Dendritic cell treated with granulocyte-macrophage colony-stimulating factor and Interleukin-4, amounts not matched to agents 40 ng/mL and 50 ng/mL, for 4 days (primary cell): ENCODE data around the gene ZDHHC12.

Experiments used
- H3K27ac Mint-ChIP-seq: one replicate; pipeline ENCODE4 v1.8.0; 2022; ENCODE audit warnings: mild to moderate bottlenecking, mixed read lengths
- H3K27me3 Mint-ChIP-seq: one replicate; pipeline ENCODE4 v1.8.0; 2022; ENCODE audit warnings: mild to moderate bottlenecking, mixed read lengths
- H3K36me3 Mint-ChIP-seq: one replicate; pipeline ENCODE4 v1.8.0; 2022; ENCODE audit warnings: low read depth, mixed read lengths
- H3K4me1 Mint-ChIP-seq: one replicate; pipeline ENCODE4 v1.8.0; 2022; ENCODE audit warnings: low read depth, mixed read lengths
- H3K4me3 Mint-ChIP-seq: one replicate; pipeline ENCODE4 v1.8.0; 2022; ENCODE audit warnings: mild to moderate bottlenecking, moderate library complexity, mixed read lengths
- H3K9me3 Mint-ChIP-seq: one replicate; pipeline ENCODE4 v1.8.0; 2022; ENCODE audit warnings: mixed read lengths
- intact Hi-C: fragments of 100-400 bp; cut with micrococcal nuclease; formaldehyde crosslinking; loops from one replicate; pipeline ENCODE4 v1.15.0; 2022

Gene ZDHHC12

GRCh38 chr9:128747241-128747640 is 23.3 kb upstream of the ZDHHC12 start:
- no peak overlapping the region for H3K27ac Mint-ChIP-seq
- no peak overlapping the region for H3K4me3 Mint-ChIP-seq
- H3K9me3 Mint-ChIP-seq = no peaks in the 10 kb centered on the region
- intact Hi-C loops = no loop called here
- H3K36me3 Mint-ChIP-seq = peaks cover 46% of the 10 kb centered on the region
- H3K27me3 Mint-ChIP-seq = no peaks in the 10 kb centered on the region
- no peaks in the 10 kb centered on the region for H3K4me1 Mint-ChIP-seq

GRCh38 chr9:128743421-128743820 is 19.5 kb upstream of the ZDHHC12 start:
- Mint-ChIP-seq H3K36me3 (peaks cover 55% of the 10 kb centered on the region), H3K4me1 (no peaks in the 10 kb centered on the region), H3K27ac (no peak overlapping the region), H3K4me3 (no peak overlapping the region), H3K27me3 (no peaks in the 10 kb centered on the region), H3K9me3 (no peaks in the 10 kb centered on the region)
- intact Hi-C loops = no loop called here

- Mint-ChIP-seq H3K4me1 (no peaks in the 10 kb centered on the region), H3K36me3 (peaks cover 49% of the 10 kb centered on the region), H3K27me3 (no peaks in the 10 kb centered on the region), H3K9me3 (no peaks in the 10 kb centered on the region), H3K27ac (no peak overlapping the region), H3K4me3 (no peak overlapping the region)
- intact Hi-C loops = no loop called here
Measured at GRCh38 chr9:128742401-128742800, 18.5 kb upstream of the ZDHHC12 start.

GRCh38 chr9:128735373-128735772 is 11.4 kb upstream of the ZDHHC12 start:
- Mint-ChIP-seq H3K27me3 (no peaks in the 10 kb centered on the region), H3K36me3 (peaks cover 73% of the 10 kb centered on the region), H3K4me3 (no peak overlapping the region), H3K27ac (no peak overlapping the region), H3K9me3 (no peaks in the 10 kb centered on the region), H3K4me1 (no peaks in the 10 kb centered on the region)
- intact Hi-C loops = no loop called here

- intact Hi-C loops = no loop called here
- Mint-ChIP-seq H3K4me3 (no peak overlapping the region), H3K9me3 (no peaks in the 10 kb centered on the region), H3K4me1 (no peaks in the 10 kb centered on the region), H3K36me3 (peaks cover 71% of the 10 kb centered on the region), H3K27ac (peak overlapping the region; percentile 36), H3K27me3 (no peaks in the 10 kb centered on the region)
Measured at GRCh38 chr9:128733256-128733655, 9.3 kb upstream of the ZDHHC12 start.

GRCh38 chr9:128732576-128732975 is 8.6 kb upstream of the ZDHHC12 start:
- Mint-ChIP-seq H3K9me3 (no peaks in the 10 kb centered on the region), H3K4me3 (no peak overlapping the region), H3K27ac (no peak overlapping the region)

GRCh38 chr9:128731691-128732090 is 7.8 kb upstream of the ZDHHC12 start:
- Mint-ChIP-seq H3K27me3 (no peaks in the 10 kb centered on the region), H3K36me3 (peaks cover 64% of the 10 kb centered on the region), H3K4me3 (no peak overlapping the region), H3K9me3 (no peaks in the 10 kb centered on the region), H3K4me1 (no peaks in the 10 kb centered on the region), H3K27ac (no peak overlapping the region)
- intact Hi-C loops = no loop called here

More at GRCh38 chr9:128732576-128732975, 8.6 kb upstream of the ZDHHC12 start:
- Mint-ChIP-seq H3K36me3 (peaks cover 72% of the 10 kb centered on the region), H3K4me1 (no peaks in the 10 kb centered on the region), H3K27me3 (no peaks in the 10 kb centered on the region)
- intact Hi-C loops = no loop called here

GRCh38 chr9:128731093-128731492 is 7.2 kb upstream of the ZDHHC12 start:
- H3K27me3 Mint-ChIP-seq = no peaks in the 10 kb centered on the region
- H3K36me3 Mint-ChIP-seq = peaks cover 64% of the 10 kb centered on the region
- no peak overlapping the region for H3K4me3 Mint-ChIP-seq
- peaks cover 2% of the 10 kb centered on the region for H3K4me1 Mint-ChIP-seq
- intact Hi-C loops = no loop called here
- no peak overlapping the region for H3K27ac Mint-ChIP-seq
- no peaks in the 10 kb centered on the region for H3K9me3 Mint-ChIP-seq

GRCh38 chr9:128729766-128730517 is 6.0 kb upstream of the ZDHHC12 start:
- Mint-ChIP-seq H3K27me3 (no peaks in the 10 kb centered on the region), H3K27ac (no peak overlapping the region), H3K4me1 (peaks cover 9% of the 10 kb centered on the region), H3K4me3 (no peak overlapping the region), H3K36me3 (peaks cover 57% of the 10 kb centered on the region), H3K9me3 (no peaks in the 10 kb centered on the region)
- intact Hi-C loops = no loop called here

- Mint-ChIP-seq H3K27ac (no peak overlapping the region), H3K27me3 (no peaks in the 10 kb centered on the region), H3K4me3 (no peak overlapping the region), H3K36me3 (peaks cover 54% of the 10 kb centered on the region), H3K4me1 (peaks cover 15% of the 10 kb centered on the region), H3K9me3 (no peaks in the 10 kb centered on the region)
- intact Hi-C loops = no loop called here
Measured at GRCh38 chr9:128729302-128729701, 5.4 kb upstream of the ZDHHC12 start.

- peaks cover 57% of the 10 kb centered on the region for H3K36me3 Mint-ChIP-seq
- H3K27ac Mint-ChIP-seq = no peak overlapping the region
- H3K9me3 Mint-ChIP-seq = no peaks in the 10 kb centered on the region
- intact Hi-C loops = no loop called here
- H3K27me3 Mint-ChIP-seq = no peaks in the 10 kb centered on the region
- no peak overlapping the region for H3K4me3 Mint-ChIP-seq
- peaks cover 22% of the 10 kb centered on the region for H3K4me1 Mint-ChIP-seq
Measured at GRCh38 chr9:128728298-128728697, 4.4 kb upstream of the ZDHHC12 start.

GRCh38 chr9:128727640-128728248 is 3.8 kb upstream of the ZDHHC12 start:
- no peaks in the 10 kb centered on the region for H3K9me3 Mint-ChIP-seq
- intact Hi-C loops = no loop called here
- no peak overlapping the region for H3K4me3 Mint-ChIP-seq
- peaks cover 51% of the 10 kb centered on the region for H3K36me3 Mint-ChIP-seq
- peaks cover 27% of the 10 kb centered on the region for H3K4me1 Mint-ChIP-seq
- no peaks in the 10 kb centered on the region for H3K27me3 Mint-ChIP-seq
- H3K27ac Mint-ChIP-seq = no peak overlapping the region

- H3K4me3 Mint-ChIP-seq = peak overlapping the region; percentile 91
- intact Hi-C loops = no loop called here
- peaks cover 52% of the 10 kb centered on the region for H3K4me1 Mint-ChIP-seq
- no peaks in the 10 kb centered on the region for H3K27me3 Mint-ChIP-seq
- H3K27ac Mint-ChIP-seq = peak overlapping the region; percentile 85
- H3K36me3 Mint-ChIP-seq = peaks cover 53% of the 10 kb centered on the region
- no peaks in the 10 kb centered on the region for H3K9me3 Mint-ChIP-seq
Measured at GRCh38 chr9:128724744-128725211, 851 bp upstream of the ZDHHC12 start.

GRCh38 chr9:128723352-128723865 is 518 bp downstream of the ZDHHC12 start:
- Mint-ChIP-seq H3K4me3 (peak overlapping the region; percentile 91), H3K9me3 (no peaks in the 10 kb centered on the region), H3K4me1 (peaks cover 52% of the 10 kb centered on the region), H3K36me3 (peaks cover 47% of the 10 kb centered on the region), H3K27me3 (no peaks in the 10 kb centered on the region), H3K27ac (peak overlapping the region; percentile 85)
- intact Hi-C loops = no loop called here
